H1 (cell line): Measurements from ENCODE around the gene MPPED1. TPM values are rescaled to one million over a fixed set of nuclear protein-coding genes. Genes with fewer than 3 reads are reported as not detected.

Source experiments
- CTCF ChIA-PET: fragments of 300-600 bp; sonication (Branson Sonifier 250); formaldehyde crosslinking; loops from one replicate; lab custom pipeline; 2021; ENCODE audit not compliant: partially characterized antibody; lab: Charles Lee
- POLR2A ChIA-PET: fragments of 300-600 bp; sonication (Branson Sonifier 250); formaldehyde crosslinking; loops from one replicate; lab custom pipeline; 2021; ENCODE audit warnings: inconsistent platforms; ENCODE audit not compliant: partially characterized antibody; lab: Charles Lee
- DNase-seq, 2 experiments: peaks; one replicate each; pipeline versions ENCODE4 v3.0.0 to v3.0.0-alpha.2; 2010 to 2022; ENCODE audit warnings: low spot score in 2 of 2, low read depth in 1 of 2, mixed read lengths in 1 of 2
- FAIRE-seq: peaks from 2 replicates; lab custom pipeline; 2011; peaks lifted over from hg19 to GRCh38; lab: Jason Lieb, UNC
- H2AFZ ChIP-seq: 2 replicates; pipeline ENCODE4 v1.8.1; 2012; ENCODE audit warnings: low read length, inconsistent platforms
- H2AK5ac ChIP-seq: 2 replicates; pipeline ENCODE4 v1.6.1; 2013; ENCODE audit warnings: low read depth, low read length
- H2BK120ac ChIP-seq: replicated peaks from 2 replicates; pipeline ENCODE3; 2013; ENCODE audit warnings: low read depth, low read length, inconsistent platforms
- H2BK12ac ChIP-seq: 2 replicates; pipeline ENCODE4 v1.6.1; 2013; ENCODE audit warnings: low read depth, low read length
- H2BK15ac ChIP-seq: 2 replicates; pipeline ENCODE4 v1.6.1; 2013; ENCODE audit warnings: low read length
- H2BK20ac ChIP-seq: 2 replicates; pipeline ENCODE4 v1.6.1; 2013; ENCODE audit warnings: low read length
- H2BK5ac ChIP-seq: 2 replicates; pipeline ENCODE4 v1.6.1; 2013; ENCODE audit warnings: low read depth, low read length
- H3K14ac ChIP-seq: 2 replicates; pipeline ENCODE4 v1.6.1; 2013; ENCODE audit warnings: inconsistent platforms; ENCODE audit not compliant: insufficient read length
- H3K18ac ChIP-seq: 2 replicates; pipeline ENCODE4 v1.6.1; 2013; ENCODE audit warnings: low read length; ENCODE audit errors: extremely low read depth
- H3K23ac ChIP-seq: 2 replicates; pipeline ENCODE4 v1.6.1; 2013; ENCODE audit warnings: inconsistent platforms; ENCODE audit not compliant: insufficient read length
- H3K23me2 ChIP-seq: 2 replicates; pipeline ENCODE4 v1.6.1; 2013; ENCODE audit warnings: low read depth, low read length
- H3K27ac ChIP-seq: 2 replicates; pipeline ENCODE4 v1.6.1; 2011; ENCODE audit warnings: low read depth, low read length, inconsistent platforms
- H3K27me3 ChIP-seq, 4 experiments: replicated peaks in 1 of 4; 1 replicate in 1 of 4; 2 replicates in 3 of 4; pipeline versions ENCODE4 v1.6.1 to v1.8.1; 2011 to 2013; ENCODE audit warnings: low read length in 3 of 4, mild to moderate bottlenecking in 3 of 4, inconsistent platforms in 2 of 4, mixed read lengths in 2 of 4, moderate library complexity in 1 of 4; ENCODE audit not compliant: control insufficient read depth in 3 of 4, insufficient read depth in 3 of 4; ENCODE audit errors: extremely low read depth in 1 of 4
- H3K36me3 ChIP-seq, 4 experiments: 2 replicates each; pipeline versions ENCODE4 v1.6.1 to v1.8.1; 2011 to 2013; ENCODE audit warnings: mild to moderate bottlenecking in 4 of 4, low read length in 3 of 4, moderate library complexity in 2 of 4, control low read depth in 1 of 4, inconsistent platforms in 1 of 4; ENCODE audit not compliant: insufficient read depth in 4 of 4, control insufficient read depth in 2 of 4
- H3K4ac ChIP-seq: replicated peaks from 2 replicates; pipeline ENCODE3; 2013; ENCODE audit warnings: low read length, low read depth, mixed read lengths, inconsistent platforms; ENCODE audit not compliant: insufficient read length
- H3K4me1 ChIP-seq, 4 experiments: replicated peaks in 1 of 4; 1 replicate in 1 of 4; 2 replicates in 3 of 4; pipeline versions ENCODE4 v1.6.1 to v1.8.1; 2011 to 2013; ENCODE audit warnings: low read length in 3 of 4, inconsistent platforms in 2 of 4, mixed read lengths in 1 of 4; ENCODE audit not compliant: insufficient read depth in 4 of 4, control insufficient read depth in 3 of 4
- H3K4me2 ChIP-seq, 2 experiments: 2 replicates each; pipeline versions ENCODE4 v1.6.1 to v1.8.1; 2011 to 2013; ENCODE audit warnings: low read depth in 2 of 2, low read length in 2 of 2, control low read depth in 1 of 2, inconsistent platforms in 1 of 2, mild to moderate bottlenecking in 1 of 2; ENCODE audit not compliant: insufficient read depth in 1 of 2
- H3K4me3 ChIP-seq, 4 experiments: fragments of 200-600, 300-600 bp in 1 of 4; sonication (generic), shearing (Covaris generic), sonication (Bioruptor Twin) in 1 of 4; 2 replicates each; pipeline versions ENCODE4 v1.5.1 to v1.8.1; 2011 to 2016; ENCODE audit warnings: low read length in 4 of 4, low read depth in 3 of 4, control low read depth in 2 of 4, inconsistent platforms in 2 of 4, mild to moderate bottlenecking in 2 of 4, mixed read lengths in 1 of 4, moderate library complexity in 1 of 4; ENCODE audit not compliant: insufficient read depth in 2 of 4; ENCODE audit errors: extremely low read depth in 1 of 4
- H3K56ac ChIP-seq: replicated peaks from 2 replicates; pipeline ENCODE3; 2013; ENCODE audit warnings: low read depth, mild to moderate bottlenecking, mixed read lengths, low read length, inconsistent platforms; ENCODE audit not compliant: insufficient read length
- H3K79me1 ChIP-seq: 2 replicates; pipeline ENCODE4 v1.6.1; 2013; ENCODE audit warnings: low read depth, low read length, control low read depth
- H3K79me2 ChIP-seq, 2 experiments: 2 replicates each; pipeline versions ENCODE4 v1.6.1 to v1.8.1; 2012 to 2013; ENCODE audit warnings: low read length in 2 of 2, mild to moderate bottlenecking in 2 of 2, inconsistent platforms in 1 of 2; ENCODE audit not compliant: insufficient read depth in 2 of 2, control insufficient read depth in 1 of 2
- H3K9ac ChIP-seq, 4 experiments: replicated peaks in 1 of 4; 1 replicate in 1 of 4; 2 replicates in 3 of 4; pipeline versions ENCODE4 v1.6.1 to v1.8.1; 2011 to 2013; ENCODE audit warnings: low read depth in 3 of 4, low read length in 3 of 4, control low read depth in 2 of 4, mild to moderate bottlenecking in 2 of 4, moderate library complexity in 2 of 4, inconsistent platforms in 1 of 4; ENCODE audit errors: extremely low read depth in 1 of 4
- H3K9me3 ChIP-seq, 2 experiments: 2 replicates each; pipeline versions ENCODE4 v1.6.1 to v1.8.1; 2012 to 2013; ENCODE audit warnings: mild to moderate bottlenecking in 2 of 2, moderate library complexity in 2 of 2, control low read depth in 1 of 2, inconsistent platforms in 1 of 2, low read depth in 1 of 2, low read length in 1 of 2, mixed read lengths in 1 of 2; ENCODE audit not compliant: insufficient read depth in 2 of 2
- H4K20me1 ChIP-seq, 2 experiments: replicated peaks in 1 of 2; 2 replicates each; pipeline versions ENCODE3 to v1.8.1; 2011 to 2013; ENCODE audit warnings: inconsistent platforms in 2 of 2, low read length in 2 of 2, mild to moderate bottlenecking in 1 of 2; ENCODE audit not compliant: insufficient read depth in 2 of 2, control insufficient read depth in 1 of 2
- H4K5ac ChIP-seq: 2 replicates; pipeline ENCODE4 v1.6.1; 2013; ENCODE audit warnings: low read length, low read depth, mixed read lengths, inconsistent platforms; ENCODE audit not compliant: insufficient read length
- H4K8ac ChIP-seq: 2 replicates; pipeline ENCODE4 v1.8.0; 2013; ENCODE audit warnings: mild to moderate bottlenecking, moderate library complexity, low read length, inconsistent platforms; ENCODE audit not compliant: insufficient read depth; ENCODE audit errors: extremely low read depth
- H4K91ac ChIP-seq: replicated peaks from 2 replicates; pipeline ENCODE3; 2013; ENCODE audit warnings: low read length, mixed read lengths, inconsistent platforms; ENCODE audit not compliant: insufficient read length
- ATF2 ChIP-seq: IDR thresholded peaks from 2 replicates; pipeline ENCODE4 v1.6.1; 2012; ENCODE audit warnings: low read length, inconsistent platforms
- BRCA1 ChIP-seq: IDR thresholded peaks from 2 replicates; pipeline ENCODE4 v1.6.1; 2012; ENCODE audit warnings: low read depth, low read length, improper control_type of control experiment
- EP300 ChIP-seq, 2 experiments: IDR thresholded peaks; 1 replicate in 1 of 2; 2 replicates in 1 of 2; pipeline ENCODE4 v1.6.1; 2011 to 2012; ENCODE audit warnings: low read depth in 2 of 2, low read length in 2 of 2, mild to moderate bottlenecking in 2 of 2, borderline replicate concordance in 1 of 2, inconsistent platforms in 1 of 2, moderate library complexity in 1 of 2
- KDM4A ChIP-seq: IDR thresholded peaks from one replicate; pipeline ENCODE4 v1.7.1; 2012; ENCODE audit warnings: low read depth, mild to moderate bottlenecking, moderate library complexity, low read length, inconsistent platforms; ENCODE audit not compliant: severe bottlenecking
- KDM5A ChIP-seq: fragments of 200-600 bp; IDR thresholded peaks from 2 replicates; pipeline ENCODE4 v1.7.1; 2012; ENCODE audit warnings: mild to moderate bottlenecking, low read length, inconsistent platforms, mixed read lengths
- NANOG ChIP-seq: IDR thresholded peaks from 2 replicates; pipeline ENCODE4 v1.6.1; 2011; ENCODE audit warnings: low read length, low read depth, mild to moderate bottlenecking, inconsistent platforms; ENCODE audit not compliant: insufficient read depth, poor library complexity, severe bottlenecking
- POU5F1 ChIP-seq: IDR thresholded peaks from 2 replicates; pipeline ENCODE4 v1.6.1; 2011; ENCODE audit warnings: low read depth, mild to moderate bottlenecking, low read length, moderate library complexity
- RFX5 ChIP-seq: IDR thresholded peaks from 2 replicates; pipeline ENCODE4 v1.6.1; 2011; ENCODE audit warnings: low read depth, low read length, improper control_type of control experiment, borderline replicate concordance
- RXRA ChIP-seq: IDR thresholded peaks from 2 replicates; pipeline ENCODE4 v1.6.1; 2011; ENCODE audit warnings: low read depth, mild to moderate bottlenecking, low read length, moderate library complexity; ENCODE audit not compliant: insufficient read depth
- TAF1 ChIP-seq: IDR thresholded peaks from 2 replicates; pipeline ENCODE4 v1.6.1; 2011; ENCODE audit warnings: mild to moderate bottlenecking, low read depth, low read length
- TCF12 ChIP-seq: IDR thresholded peaks from 2 replicates; pipeline ENCODE4 v1.6.1; 2011; ENCODE audit warnings: low read depth, mild to moderate bottlenecking, low read length
- WGBS, 2 experiments: shearing (Covaris generic) in 1 of 2; methylation state at CpG; one replicate each; pipeline versions ENCODE4 v1.1.6 to v1.1.7; 2013 to 2015; ENCODE audit warnings: low lambda C conversion rate in 2 of 2, mixed read lengths in 2 of 2, inconsistent platforms in 1 of 2, low coverage in 1 of 2, missing lambda C conversion rate in 1 of 2; ENCODE audit not compliant: insufficient replicate concordance in 2 of 2, insufficient coverage in 1 of 2, insufficient read length in 1 of 2; ENCODE audit errors: extremely low coverage in 1 of 2, missing lambda C conversion rate in 1 of 2; 5-methylcytosine and 5-hydroxymethylcytosine counted together
- polyA plus RNA-seq, 7 experiments: library from polyadenylated mRNA; depleted of rRNA in 3 of 7; stranded (reverse) in 5 of 7; unstranded in 2 of 7; fragments of >200 nt in 5 of 7; fragments of 200-250 nt in 2 of 7; gene quantifications; 1 replicate in 5 of 7; 2 replicates in 1 of 7; 4 replicates in 1 of 7; pipeline versions ENCODE4 v1.2.1 to v1.2.3, GENCODE V29; 2011 to 2013; ENCODE audit warnings: missing spikeins in 2 of 7, mixed read lengths in 2 of 7
- total RNA-seq: library from RNA; stranded (reverse); fragmentation: NEBNext Ultra II Directional; extraction: Animal tissue kit (Norgen Biotek cat#: 25700); gene quantifications from 2 replicates; pipeline ENCODE4 v1.2.1, GENCODE V29; 2021

MPPED1 gene
- total and polyA plus RNA-seq, 2 of the 8 experiments (the other 6 are each of a cell fraction or from before 2014, with no cell fraction given): 0.29 to 0.37 TPM

- H3K4me2 ChIP-seq: no peak overlapping the region
- no peak overlapping the region for H3K27ac ChIP-seq
- no peak overlapping the region for H3K14ac ChIP-seq
- no peak overlapping the region for H3K4ac ChIP-seq
- no peak overlapping the region for H2BK12ac ChIP-seq
- H3K27me3 ChIP-seq: peaks cover 0 to 5% (median 3%) of the 10 kb centered on the region in 4 experiments; a peak in 3 of 7 replicates
- FAIRE-seq (no peak), DNase-seq (no peak)
- ChIA-PET CTCF (interaction anchor here (1.0 to 3.6 kb wide), 6 partner anchors 16 to 478 kb away, joined by 3 to 26 read pairs (median 4); no protein-coding TSS in a partner anchor), POLR2A (no interaction called here)
- no peak overlapping the region for H2BK120ac ChIP-seq
- no peak overlapping the region for H2BK5ac ChIP-seq
- no peak overlapping the region for H3K18ac ChIP-seq
- no peaks in the 10 kb centered on the region for H3K79me2 ChIP-seq
- no peak overlapping the region for H3K56ac ChIP-seq
- peaks cover 0 to 2% of the 10 kb centered on the region in 2 experiments for H4K20me1 ChIP-seq
- H3K36me3 ChIP-seq: no peaks in the 10 kb centered on the region
- H3K4me3 ChIP-seq: no peak overlapping the region
- H3K4me1 ChIP-seq: no peaks in the 10 kb centered on the region
- no peaks in the 10 kb centered on the region for H3K79me1 ChIP-seq
- no peak overlapping the region; the same call in 1 of the 2 replicates for H4K8ac ChIP-seq
- H2AFZ ChIP-seq: no peak overlapping the region
- no peaks in the 10 kb centered on the region for H3K9me3 ChIP-seq
- no peak overlapping the region for H3K9ac ChIP-seq
- WGBS, 2 experiments: 83% methylated on average over 12 of the region's 15 CpGs; no CpG with 5 or more reads in 1 of the 2 experiments
- H4K91ac ChIP-seq: no peak overlapping the region
- H2BK20ac ChIP-seq: no peak overlapping the region
- H3K23ac ChIP-seq: no peak overlapping the region
- no peak overlapping the region for H4K5ac ChIP-seq
- H2BK15ac ChIP-seq: 0 out of 2 replicates have a peak overlapping the region, but pooled peaks have one; percentile 61
- H2AK5ac ChIP-seq: no peak overlapping the region
- H3K23me2 ChIP-seq: no peaks in the 10 kb centered on the region
- TF ChIP-seq BRCA1: no peak
- TF ChIP-seq KDM5A: no peak
- no peak for TF ChIP-seq POU5F1
- no peak for TF ChIP-seq NANOG
- no peak for TF ChIP-seq RXRA
- no peak for TF ChIP-seq TAF1
- no peak for TF ChIP-seq EP300 (IDR thresholded peaks at IDR 0.05; ENCODE audit: borderline replicate concordance in 1 of 2, low read depth in 2 of 2, low read length in 2 of 2)
- no peak for TF ChIP-seq RFX5
- no peak for TF ChIP-seq KDM4A
- TF ChIP-seq TCF12: no peak
- no peak for TF ChIP-seq ATF2
These were observed 7.0 kb upstream of the MPPED1 start for GRCh38 chr22:43404673-43405385.
